K562 (cell line): Measurements from ENCODE around the gene ANXA7. TPM values are rescaled to one million over a fixed set of nuclear protein-coding genes. Genes with fewer than 3 reads are reported as not detected.
A peak's percentile ranks its signal among the peaks of the same experiment; 100 is the strongest.

ENCODE experiments used
- CBX5 ChIP-seq: IDR thresholded peaks from 2 replicates; pipeline ENCODE4 v1.6.1; 2014; ENCODE audit warnings: low read depth, borderline replicate concordance
- DNMT1 ChIP-seq: fragments of 450-650 bp; IDR thresholded peaks from 2 replicates; pipeline ENCODE4 v1.6.1; 2016; ENCODE audit warnings: antibody characterized with exemption, mild to moderate bottlenecking
- FOXJ2 ChIP-seq: fragments of 200-800 bp; sonication (Bioruptor generic); IDR thresholded peaks from 2 replicates; pipeline ENCODE4 v1.6.1; 2016; ENCODE audit warnings: missing genetic modification characterization, missing compliant biosample characterization
- FUS ChIP-seq: fragments of 200-400 bp; formaldehyde crosslinking; optimal IDR thresholded peaks from 2 replicates; pipeline ENCODE3; 2017; ENCODE audit warnings: low read depth, low read length
- GABPA ChIP-seq: fragments of 200-800 bp; sonication (Bioruptor generic); conservative IDR thresholded peaks from 2 replicates; pipeline ENCODE4 v1.6.1; 2016; ENCODE audit warnings: low read depth, missing genetic modification characterization, missing compliant biosample characterization
- GTF2B ChIP-seq: IDR thresholded peaks from 2 replicates; pipeline ENCODE4 v1.6.1; 2011; ENCODE audit not compliant: insufficient read length; ENCODE audit errors: extremely low read depth
- ILF3 ChIP-seq: fragments of 450-650 bp; IDR thresholded peaks from 2 replicates; pipeline ENCODE4 v1.6.1; 2018; ENCODE audit warnings: antibody characterized with exemption, mild to moderate bottlenecking, moderate library complexity, borderline replicate concordance
- MAZ ChIP-seq, 2 experiments: fragments of 450-650 bp in 1 of 2; sonication (generic) in 1 of 2; formaldehyde crosslinking; IDR thresholded peaks in 1 of 2; conservative IDR thresholded peaks in 1 of 2; 2 replicates each; pipeline versions ENCODE4 v1.4.0 to v1.5.0; 2020; ENCODE audit warnings: mild to moderate bottlenecking in 1 of 2, missing genetic modification reagents in 1 of 2
- MTF1 ChIP-seq: fragments of 250-450 bp; sonication (Bioruptor Pico); IDR thresholded peaks from 2 replicates; pipeline ENCODE4 v1.9.0; 2021; ENCODE audit warnings: moderate library complexity, mild to moderate bottlenecking, inconsistent platforms, borderline replicate concordance
- PHF8 ChIP-seq: fragments of 200-600 bp; sonication (generic); IDR thresholded peaks from 2 replicates; pipeline ENCODE4 v1.6.1; 2012; ENCODE audit warnings: mixed run types, mild to moderate bottlenecking, inconsistent platforms, low read length, moderate library complexity, borderline replicate concordance
- RB1 ChIP-seq: fragments of 450-650 bp; IDR thresholded peaks from 2 replicates; pipeline ENCODE4 v1.6.1; 2017; ENCODE audit warnings: low read depth, mild to moderate bottlenecking
- RBM14 ChIP-seq: fragments of 200-400 bp; formaldehyde crosslinking; IDR thresholded peaks from 2 replicates; pipeline ENCODE4 v1.6.1; 2018; ENCODE audit warnings: low read depth, mild to moderate bottlenecking, low read length, moderate library complexity, borderline replicate concordance; ENCODE audit not compliant: insufficient read depth
- SFPQ ChIP-seq: fragments of 200-400 bp; formaldehyde crosslinking; IDR thresholded peaks from 2 replicates; pipeline ENCODE4 v1.6.1; 2017; ENCODE audit warnings: mild to moderate bottlenecking, low read depth, low read length, moderate library complexity
- SMARCC2 ChIP-seq: fragments of 450-650 bp; IDR thresholded peaks from 2 replicates; pipeline ENCODE4 v1.6.1; 2017; ENCODE audit warnings: antibody characterized with exemption, moderate library complexity, mild to moderate bottlenecking, low read depth
- SOX6 ChIP-seq: fragments of 450-650 bp; IDR thresholded peaks from 2 replicates; pipeline ENCODE4 v1.6.1; 2014; ENCODE audit warnings: mild to moderate bottlenecking
- TEAD1 ChIP-seq, 2 experiments: fragments of 450-650 bp in 1 of 2; sonication (generic) in 1 of 2; formaldehyde crosslinking; IDR thresholded peaks; 2 replicates each; pipeline versions ENCODE4 v1.4.0 to v1.8.0; 2020 to 2022; ENCODE audit warnings: mild to moderate bottlenecking in 2 of 2, missing genetic modification reagents in 1 of 2
- ZMIZ1 ChIP-seq, 2 experiments: fragments of 150-350 bp in 1 of 2; IDR thresholded peaks; 2 replicates each; pipeline ENCODE4 v1.6.1; 2012 to 2016; ENCODE audit warnings: low read depth in 2 of 2, low read length in 2 of 2, mild to moderate bottlenecking in 1 of 2, moderate library complexity in 1 of 2
- ZNF121 ChIP-seq: sonication (generic); formaldehyde crosslinking; conservative IDR thresholded peaks from 2 replicates; pipeline ENCODE4 v1.8.0; 2022; ENCODE audit warnings: missing genetic modification reagents
- ZNF668 ChIP-seq: fragments of 250-450 bp; sonication (Bioruptor Pico); IDR thresholded peaks from 2 replicates; pipeline ENCODE4 v1.8.0; 2022; ENCODE audit warnings: mild to moderate bottlenecking, inconsistent platforms
- ZNF717 ChIP-seq: fragments of 250-450 bp; sonication (Bioruptor Pico); IDR thresholded peaks from 2 replicates; pipeline ENCODE4 v1.5.0; 2021
- ZNF764 ChIP-seq: fragments of 250-450 bp; sonication (Bioruptor Pico); IDR thresholded peaks from 2 replicates; pipeline ENCODE4 v1.4.0; 2020; ENCODE audit warnings: low read depth, mild to moderate bottlenecking, moderate library complexity
- polyA plus RNA-seq, 8 experiments: library from polyadenylated mRNA; depleted of rRNA in 4 of 8; stranded (reverse) in 5 of 8; unstranded in 3 of 8; fragments of >200 nt; fragmentation: Nextera tagmentation in 2 of 8; fragmentation: Illumina TruSeq in 1 of 8; extraction: Ambion mirVana in 2 of 8; extraction: Trizol in 1 of 8; gene quantifications; 2 replicates each; pipeline versions ENCODE4 v1.2.1 to v1.2.3, GENCODE V29; 2011 to 2014; ENCODE audit warnings: inconsistent platforms in 1 of 8, missing spikeins in 1 of 8
- total RNA-seq, 7 experiments: library from RNA; depleted of rRNA in 6 of 7; stranded (reverse); fragments of >200 nt in 6 of 7; fragmentation: Illumina TruSeq in 2 of 7; extraction: Trizol in 2 of 7; gene quantifications; 2 replicates each; pipeline versions ENCODE4 v1.2.1 to v1.2.3, GENCODE V29; 2011 to 2021; ENCODE audit warnings: low replicate concordance in 1 of 7

The ANXA7 gene
- total and polyA plus RNA-seq, 9 of the 15 experiments (the other 6 are each of a cell fraction or from before 2014, with no cell fraction given) = 81.6 to 157 (median 122) TPM

- no peak for TF ChIP-seq ZMIZ1 (IDR thresholded peaks at IDR 0.05; ENCODE audit: low read depth in 2 of 2, low read length in 2 of 2)
- TF ChIP-seq GTF2B = no peak
- TF ChIP-seq GABPA (tag) = no peak
- peak in 1 of 2 experiments; percentile 29; a peak in 1 of 4 replicates for TF ChIP-seq MAZ (CRISPR knock-in tag; conservative IDR thresholded peaks at IDR 0.05 in 1 of 2, IDR thresholded peaks at IDR 0.05 in 1 of 2)
- no peak for TF ChIP-seq CBX5
- no peak for TF ChIP-seq ZNF668 (CRISPR knock-in tag)
- peak; percentile 69; the same call in 1 of the 2 replicates for TF ChIP-seq DNMT1
- 0 out of 2 replicates have a peak, but pooled peaks have one; percentile 30 for TF ChIP-seq RB1
- TF ChIP-seq FOXJ2 (tag) = no peak
- no peak for TF ChIP-seq ZNF764 (CRISPR knock-in tag)
- no peak for TF ChIP-seq PHF8
- peak; percentile 55; the same call in 1 of the 2 replicates for TF ChIP-seq SOX6
- TF ChIP-seq SMARCC2 = no peak
- no peak for TF ChIP-seq FUS
- TF ChIP-seq ILF3 = no peak
- no peak for TF ChIP-seq SFPQ
- TF ChIP-seq ZNF121 (CRISPR knock-in tag) = no peak
- TF ChIP-seq RBM14 = no peak
- no peak for TF ChIP-seq MTF1 (CRISPR knock-in tag)
- peak; percentile 14 to 62; a peak in 1 of 4 replicates for TF ChIP-seq TEAD1 (CRISPR knock-in tag; IDR thresholded peaks at IDR 0.05)
- peak; percentile 81; the same call in 1 of the 2 replicates for TF ChIP-seq ZNF717 (CRISPR knock-in tag)
Measured at GRCh38 chr10:73366381-73367298, 47.2 kb downstream of the ANXA7 start (continued).
